GM18868 (cell line): ENCODE data around the gene PES1.
"Not testable (repeated sequence)": the region's sequence is repeated elsewhere in the genome, so short reads cannot be mapped to it uniquely, and the experiment has no call there.

ENCODE experiments used
- ATAC-seq: cut with Tn5 transposase; IDR thresholded peaks from one replicate; pipeline ENCODE4 v1.9.1; 2021; ENCODE audit warnings: mild to moderate bottlenecking, moderate library complexity; ENCODE audit not compliant: unreplicated experiment

PES1 gene

DNA sequence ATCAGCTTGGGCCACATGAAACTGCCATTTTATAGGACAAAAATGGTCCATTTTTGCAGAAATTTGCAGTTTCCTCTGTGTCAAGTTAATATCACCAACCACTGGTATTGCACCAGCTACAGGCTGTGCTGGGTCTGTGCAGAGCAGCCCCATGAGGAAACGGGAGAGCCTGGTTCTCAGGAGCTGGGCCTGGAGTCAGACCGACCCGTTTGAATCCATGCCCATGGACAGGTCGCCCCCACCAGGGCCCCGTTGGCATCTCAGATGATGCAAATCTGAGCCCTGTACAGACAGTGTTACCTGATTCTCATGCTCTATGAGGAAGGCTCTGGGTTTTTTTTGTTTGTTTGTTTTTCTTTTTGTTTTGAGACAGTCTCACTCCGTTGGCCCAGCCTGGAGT is 35.3 kb downstream of the PES1 start:
- ATAC-seq: no peak

- ATAC-seq: no peak
Observed at GRCh38 chr22:30555282-30556210, 36.2 kb downstream of the PES1 start.

DNA sequence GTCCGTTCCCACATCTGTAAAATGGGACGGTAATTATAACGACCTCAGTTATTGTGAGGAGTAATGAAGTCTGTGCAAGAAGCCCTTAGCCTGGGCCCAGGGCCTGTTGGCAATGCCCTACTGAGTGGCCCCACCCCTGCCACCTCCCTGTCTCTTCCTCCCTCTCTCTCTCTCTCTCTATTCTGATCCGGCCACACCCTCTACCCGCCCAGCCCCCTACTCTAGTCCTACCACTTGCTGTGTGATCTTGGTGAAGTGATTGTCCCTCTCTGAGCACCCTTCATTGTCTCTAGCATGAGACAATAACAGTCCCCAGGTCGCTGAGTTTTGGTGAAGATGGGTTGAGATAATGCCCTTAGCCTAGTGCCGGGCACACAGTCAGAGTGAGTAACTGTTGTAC is 37.7 kb downstream of the PES1 start:
- ATAC-seq: no peak

DNA sequence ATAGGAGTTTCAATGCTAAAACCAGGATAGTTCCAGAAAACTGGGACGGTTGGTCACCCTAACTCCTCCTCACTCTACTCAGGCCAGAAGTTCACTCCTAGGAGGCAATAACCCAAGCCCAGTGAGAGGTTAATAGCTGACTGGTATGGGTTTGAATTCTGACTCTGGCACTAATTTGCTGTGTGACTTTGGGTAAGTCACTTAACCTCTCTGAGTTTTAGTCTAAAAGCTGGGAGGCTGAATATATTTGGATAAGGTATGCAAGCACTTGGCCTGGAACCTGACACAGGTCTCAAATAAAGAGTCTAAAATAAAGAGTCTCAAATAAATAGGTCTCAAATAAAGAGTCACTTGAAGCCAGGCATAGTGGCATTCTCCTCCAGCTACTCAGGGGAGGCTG is 39.0 kb downstream of the PES1 start:
- ATAC-seq: no peak

- not testable (repeated sequence) for ATAC-seq
Observed at GRCh38 chr22:30551813-30552212, 39.9 kb downstream of the PES1 start.

DNA sequence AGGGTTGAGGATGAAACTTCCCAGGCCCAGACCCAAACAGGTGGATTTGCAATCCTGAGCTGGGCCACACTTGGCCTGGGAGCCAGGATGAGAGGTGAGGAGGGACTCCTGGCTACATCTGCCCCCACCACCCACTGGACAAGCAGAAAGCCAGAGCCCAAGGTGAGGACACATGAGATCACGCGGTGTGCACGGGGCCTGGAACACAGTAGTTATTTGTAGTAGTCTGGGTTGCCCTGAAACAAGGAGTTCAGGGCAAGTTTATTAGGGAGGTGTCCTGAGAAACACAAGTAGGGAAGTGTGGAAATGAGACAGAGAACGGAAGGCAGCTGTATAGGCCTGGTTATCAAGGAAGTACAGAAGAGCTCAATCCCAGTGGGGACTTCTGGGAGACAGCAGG is 44.5 kb downstream of the PES1 start:
- ATAC-seq: no peak

- ATAC-seq: no peak
Observed at GRCh38 chr22:30546616-30547015, 45.1 kb downstream of the PES1 start, which contains the start of gene SEC14L6. TSS of gene SEC14L6 (minus strand) at chr22:30546741. CDS start at chr22:30546682, 59 bp downstream.

DNA sequence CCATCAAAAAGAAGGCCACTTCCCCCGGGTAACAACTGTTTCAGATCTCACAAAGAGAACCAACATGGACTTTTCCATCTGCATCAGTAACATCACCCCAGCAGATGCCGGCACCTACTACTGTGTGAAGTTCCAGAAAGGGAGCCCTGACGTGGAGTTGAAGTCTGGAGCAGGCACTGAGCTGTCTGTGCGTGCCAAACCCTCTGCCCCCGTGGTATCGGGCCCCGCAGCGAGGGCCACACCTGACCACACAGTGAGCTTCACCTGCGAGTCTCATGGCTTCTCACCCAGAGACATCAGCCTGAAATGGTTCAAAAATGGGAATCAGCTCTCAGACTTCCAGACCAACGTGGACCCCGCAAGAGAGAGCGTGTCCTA is 48.9 kb downstream of the PES1 start:
- no peak for ATAC-seq

GRCh38 chr22:30541961-30542810 is 49.5 kb downstream of the PES1 start:
- ATAC-seq: no peak

- ATAC-seq: not testable (repeated sequence)
Observed at GRCh38 chr22:30541511-30541910, 50.2 kb downstream of the PES1 start.

DNA sequence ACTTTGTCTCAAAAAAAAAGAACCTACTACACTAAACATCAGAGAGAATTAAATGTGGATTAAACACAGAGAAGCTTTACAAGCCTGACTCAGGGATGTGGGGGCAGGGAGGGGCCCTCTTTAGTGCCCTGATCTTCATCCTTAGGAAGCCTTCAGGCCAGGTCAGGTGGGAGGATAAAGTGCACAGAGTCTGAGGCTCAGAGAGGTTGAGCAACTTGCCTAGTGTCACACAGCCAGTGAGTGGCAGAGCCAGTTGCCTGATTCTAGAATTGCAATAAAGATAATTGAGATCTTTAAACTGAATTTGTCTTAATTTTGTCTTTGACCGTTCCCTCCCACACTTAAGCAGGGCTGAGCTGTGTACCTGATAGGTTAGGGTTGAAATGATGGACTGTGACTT is 52.3 kb downstream of the PES1 start:
- ATAC-seq: no peak

DNA sequence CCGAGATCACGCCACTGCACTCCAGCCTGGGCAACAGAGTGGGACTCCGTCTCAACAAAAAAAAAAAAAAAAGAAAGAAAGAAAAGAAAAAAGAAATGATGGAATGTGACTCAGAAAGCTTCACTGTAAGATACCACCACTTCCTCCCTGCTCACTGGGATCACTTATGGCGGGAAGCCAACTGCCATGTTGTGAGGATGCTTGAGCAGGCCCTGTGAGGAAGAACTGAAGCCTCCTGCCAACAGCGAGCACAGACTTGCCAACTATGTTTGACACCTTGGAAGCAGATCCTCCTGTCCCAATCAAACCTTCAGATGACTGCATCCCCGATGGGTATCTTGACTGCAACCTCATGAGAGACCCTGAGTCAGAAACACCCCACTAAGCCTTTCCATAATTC is 53.4 kb downstream of the PES1 start:
- ATAC-seq: no peak

- no peak for ATAC-seq
Observed at GRCh38 chr22:30537083-30537731, 54.5 kb downstream of the PES1 start.

- no peak for ATAC-seq
Observed at GRCh38 chr22:30535182-30535581, 56.5 kb downstream of the PES1 start.

DNA sequence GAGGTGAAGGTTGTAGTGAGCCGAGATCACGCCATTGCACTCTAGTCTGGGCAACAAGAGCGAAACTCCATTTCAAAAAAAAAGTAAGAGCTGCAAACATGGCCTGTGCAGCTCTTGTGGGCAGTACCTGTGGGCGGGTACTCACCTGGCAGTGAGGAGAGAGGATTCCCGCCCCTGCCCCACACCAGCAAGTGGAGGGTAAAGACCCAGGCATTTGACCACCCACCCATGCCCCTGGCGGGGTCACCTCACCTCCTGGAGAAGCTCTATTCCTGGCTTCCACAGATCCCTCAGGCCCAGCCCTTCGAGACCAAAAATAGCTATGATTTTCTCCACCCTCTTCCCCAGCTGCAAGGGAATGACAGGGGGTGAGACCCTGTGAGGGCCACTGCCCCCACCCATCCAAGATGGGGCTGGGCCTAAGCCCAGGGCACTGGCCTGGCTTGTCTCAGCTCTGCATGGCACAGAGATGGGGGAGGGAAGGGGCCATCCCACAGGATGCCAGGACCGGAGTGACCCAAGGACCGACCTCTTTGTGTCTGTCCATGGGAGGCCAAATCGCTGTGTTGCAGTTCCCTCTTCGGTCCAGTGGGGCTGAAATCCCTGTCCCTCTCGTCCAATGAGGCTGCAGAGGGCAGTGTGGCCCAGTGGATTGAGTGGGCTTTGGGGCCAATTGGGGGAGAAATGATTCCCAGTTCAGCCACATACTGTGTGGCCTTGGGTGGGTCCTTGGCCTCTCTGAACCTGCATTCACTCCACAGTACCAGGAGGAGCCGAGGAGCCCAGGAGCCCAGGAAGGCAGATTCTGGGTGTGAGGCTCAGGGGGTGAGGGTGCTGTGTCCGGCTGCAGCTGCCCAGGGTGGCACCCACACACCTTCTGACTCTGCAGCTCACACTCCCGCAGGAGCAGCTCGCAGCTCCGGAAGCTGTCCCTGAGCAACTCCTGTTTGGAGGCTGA is 59.8 kb downstream of the PES1 start:
- no peak for ATAC-seq

- ATAC-seq: no peak
Observed at GRCh38 chr22:30526656-30527055, 65.1 kb downstream of the PES1 start.
